Stomach (tissue), 4 donors: ENCODE measurements around the gene NFRKB.

ENCODE experiments used
- EP300 ChIP-seq: sonication (generic); formaldehyde crosslinking; IDR thresholded peaks from one replicate; pipeline ENCODE4 v1.6.1; 2017; ENCODE audit warnings: antibody characterized with exemption
- POLR2A ChIP-seq, 4 donors: fragments of 450-650 bp; IDR thresholded peaks; one replicate each; pipeline ENCODE4 v1.6.1; 2016; ENCODE audit warnings: antibody characterized with exemption in 4 of 4, control low read depth in 2 of 4, mild to moderate bottlenecking in 1 of 4, moderate library complexity in 1 of 4
- POLR2AphosphoS5 ChIP-seq, 3 donors: sonication (generic); formaldehyde crosslinking; IDR thresholded peaks; one replicate each; pipeline ENCODE4 v1.6.1; 2016; ENCODE audit warnings: antibody characterized with exemption in 3 of 3
- TF ChIP-seq, protein P1 (sequence below), 7 experiments: fragments of 450-650 bp in 4 of 7; fragments of 200-600 bp in 3 of 7; sonication (generic) in 3 of 7; IDR thresholded peaks; one replicate each; pipeline ENCODE4 v1.5.1; 2016 to 2019; ENCODE audit warnings: antibody characterized with exemption in 7 of 7, control low read depth in 2 of 7, mild to moderate bottlenecking in 1 of 7

DNA sequence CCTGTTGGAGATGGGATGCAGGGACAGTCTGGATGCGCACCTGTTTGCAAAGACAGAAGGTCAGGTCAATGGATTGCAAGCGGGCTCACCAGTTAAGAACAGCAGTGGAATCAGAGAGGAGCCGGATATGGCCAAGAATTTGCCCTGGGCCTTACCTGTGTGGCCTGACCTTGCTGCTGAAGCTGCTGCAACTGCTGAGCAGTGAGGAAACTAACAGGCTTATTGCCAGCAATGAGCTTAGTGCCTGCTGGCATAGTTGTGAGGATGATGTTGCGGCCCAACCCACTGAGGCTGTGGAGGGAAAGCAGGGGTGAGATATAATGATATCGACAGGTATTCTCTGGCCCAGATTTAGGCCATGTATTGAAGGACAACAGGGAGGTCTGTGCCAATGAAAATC is 30.6 kb downstream of the NFRKB start:
- TF ChIP-seq, protein P1, sequence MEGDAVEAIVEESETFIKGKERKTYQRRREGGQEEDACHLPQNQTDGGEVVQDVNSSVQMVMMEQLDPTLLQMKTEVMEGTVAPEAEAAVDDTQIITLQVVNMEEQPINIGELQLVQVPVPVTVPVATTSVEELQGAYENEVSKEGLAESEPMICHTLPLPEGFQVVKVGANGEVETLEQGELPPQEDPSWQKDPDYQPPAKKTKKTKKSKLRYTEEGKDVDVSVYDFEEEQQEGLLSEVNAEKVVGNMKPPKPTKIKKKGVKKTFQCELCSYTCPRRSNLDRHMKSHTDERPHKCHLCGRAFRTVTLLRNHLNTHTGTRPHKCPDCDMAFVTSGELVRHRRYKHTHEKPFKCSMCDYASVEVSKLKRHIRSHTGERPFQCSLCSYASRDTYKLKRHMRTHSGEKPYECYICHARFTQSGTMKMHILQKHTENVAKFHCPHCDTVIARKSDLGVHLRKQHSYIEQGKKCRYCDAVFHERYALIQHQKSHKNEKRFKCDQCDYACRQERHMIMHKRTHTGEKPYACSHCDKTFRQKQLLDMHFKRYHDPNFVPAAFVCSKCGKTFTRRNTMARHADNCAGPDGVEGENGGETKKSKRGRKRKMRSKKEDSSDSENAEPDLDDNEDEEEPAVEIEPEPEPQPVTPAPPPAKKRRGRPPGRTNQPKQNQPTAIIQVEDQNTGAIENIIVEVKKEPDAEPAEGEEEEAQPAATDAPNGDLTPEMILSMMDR (IDR thresholded peaks at IDR 0.05), result no peak
- TF ChIP-seq POLR2A (IDR thresholded peaks at IDR 0.05), result no peak
- TF ChIP-seq POLR2AphosphoS5 (IDR thresholded peaks at IDR 0.05), result no peak
- no peak for TF ChIP-seq EP300
